Measurements from ENCODE around the gene ELFN2.

DNA sequence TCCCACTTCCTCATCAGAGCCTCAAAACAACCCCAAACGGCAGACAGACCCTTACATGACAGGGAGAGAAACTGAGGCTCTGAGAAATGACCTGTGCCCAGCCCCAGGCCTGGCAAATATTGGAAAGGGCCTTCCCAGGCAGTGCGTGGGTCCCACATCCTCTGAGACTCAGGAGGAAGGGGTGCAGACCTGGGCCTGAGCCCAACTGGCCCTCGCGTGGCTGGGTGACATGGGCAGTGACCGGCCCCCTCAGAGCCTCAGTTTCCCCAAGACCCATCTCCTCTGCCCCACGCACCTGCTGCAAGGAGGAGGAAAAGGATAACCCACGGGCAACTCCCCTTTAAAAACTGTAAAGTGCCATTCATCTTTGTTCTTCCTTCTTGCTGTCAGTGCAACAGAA, 35.6 kb downstream of the ELFN2 start:
- TF ChIP-seq, protein P1, sequence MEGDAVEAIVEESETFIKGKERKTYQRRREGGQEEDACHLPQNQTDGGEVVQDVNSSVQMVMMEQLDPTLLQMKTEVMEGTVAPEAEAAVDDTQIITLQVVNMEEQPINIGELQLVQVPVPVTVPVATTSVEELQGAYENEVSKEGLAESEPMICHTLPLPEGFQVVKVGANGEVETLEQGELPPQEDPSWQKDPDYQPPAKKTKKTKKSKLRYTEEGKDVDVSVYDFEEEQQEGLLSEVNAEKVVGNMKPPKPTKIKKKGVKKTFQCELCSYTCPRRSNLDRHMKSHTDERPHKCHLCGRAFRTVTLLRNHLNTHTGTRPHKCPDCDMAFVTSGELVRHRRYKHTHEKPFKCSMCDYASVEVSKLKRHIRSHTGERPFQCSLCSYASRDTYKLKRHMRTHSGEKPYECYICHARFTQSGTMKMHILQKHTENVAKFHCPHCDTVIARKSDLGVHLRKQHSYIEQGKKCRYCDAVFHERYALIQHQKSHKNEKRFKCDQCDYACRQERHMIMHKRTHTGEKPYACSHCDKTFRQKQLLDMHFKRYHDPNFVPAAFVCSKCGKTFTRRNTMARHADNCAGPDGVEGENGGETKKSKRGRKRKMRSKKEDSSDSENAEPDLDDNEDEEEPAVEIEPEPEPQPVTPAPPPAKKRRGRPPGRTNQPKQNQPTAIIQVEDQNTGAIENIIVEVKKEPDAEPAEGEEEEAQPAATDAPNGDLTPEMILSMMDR (conservative IDR thresholded peaks at IDR 0.05; ENCODE audit: low read depth, low read length), result no peak
- no peak for TF ChIP-seq EZH2 (IDR thresholded peaks at IDR 0.05; ENCODE audit: low read length, unreplicated experiment)
- TF ChIP-seq EZH2phosphoT487 (IDR thresholded peaks at IDR 0.05; ENCODE audit: borderline replicate concordance, low read length), result no peak
